Mesothelial cell of epicardium (in vitro differentiated cells): ENCODE data around the gene CAPN14. TPM values are rescaled to one million over a fixed set of nuclear protein-coding genes. Genes with fewer than 3 reads are reported as not detected.
"Not testable (repeated sequence)": the region's sequence is repeated elsewhere in the genome, so short reads cannot be mapped to it uniquely, and the experiment has no call there.

Experiments used
- DNase-seq, 2 experiments: peaks; one replicate each; pipeline ENCODE4 v3.0.0; 2021; ENCODE audit warnings: low spot score in 2 of 2; ENCODE audit not compliant: unreplicated experiment in 2 of 2
- H3K27ac Mint-ChIP-seq: 2 replicates; pipeline ENCODE4 v1.8.0; 2021; ENCODE audit warnings: mixed read lengths
- H3K27me3 Mint-ChIP-seq: 2 replicates; pipeline ENCODE4 v1.8.0; 2021; ENCODE audit warnings: low read depth, mixed read lengths
- H3K36me3 Mint-ChIP-seq: 2 replicates; pipeline ENCODE4 v1.8.0; 2021; ENCODE audit warnings: mixed read lengths
- H3K4me1 Mint-ChIP-seq: 2 replicates; pipeline ENCODE4 v1.8.0; 2021; ENCODE audit warnings: mixed read lengths
- H3K4me3 Mint-ChIP-seq: 2 replicates; pipeline ENCODE4 v1.8.0; 2021; ENCODE audit warnings: mild to moderate bottlenecking, moderate library complexity, mixed read lengths
- H3K9me3 Mint-ChIP-seq: 2 replicates; pipeline ENCODE4 v1.8.0; 2021; ENCODE audit warnings: mixed read lengths
- total RNA-seq: library from RNA; stranded (reverse); gene quantifications from 3 replicates; pipeline ENCODE4 v1.2.1, GENCODE V29; 2021
- TF ChIP-seq, protein P1 (sequence below): fragments of 200-600 bp; sonication (generic); IDR thresholded peaks from one replicate; pipeline ENCODE4 v1.5.0; 2021; ENCODE audit warnings: antibody characterized with exemption; ENCODE audit not compliant: unreplicated experiment

CAPN14 gene
- total RNA-seq, 1 donor from 2014 or later, result 0.54 TPM

- Mint-ChIP-seq H3K27me3 (peaks cover 27% of the 10 kb centered on the region), H3K4me3 (no peak overlapping the region), H3K9me3 (no peaks in the 10 kb centered on the region), H3K36me3 (no peaks in the 10 kb centered on the region), H3K4me1 (no peaks in the 10 kb centered on the region), H3K27ac (no peak overlapping the region)
- no peak for DNase-seq
- TF ChIP-seq, protein P1, sequence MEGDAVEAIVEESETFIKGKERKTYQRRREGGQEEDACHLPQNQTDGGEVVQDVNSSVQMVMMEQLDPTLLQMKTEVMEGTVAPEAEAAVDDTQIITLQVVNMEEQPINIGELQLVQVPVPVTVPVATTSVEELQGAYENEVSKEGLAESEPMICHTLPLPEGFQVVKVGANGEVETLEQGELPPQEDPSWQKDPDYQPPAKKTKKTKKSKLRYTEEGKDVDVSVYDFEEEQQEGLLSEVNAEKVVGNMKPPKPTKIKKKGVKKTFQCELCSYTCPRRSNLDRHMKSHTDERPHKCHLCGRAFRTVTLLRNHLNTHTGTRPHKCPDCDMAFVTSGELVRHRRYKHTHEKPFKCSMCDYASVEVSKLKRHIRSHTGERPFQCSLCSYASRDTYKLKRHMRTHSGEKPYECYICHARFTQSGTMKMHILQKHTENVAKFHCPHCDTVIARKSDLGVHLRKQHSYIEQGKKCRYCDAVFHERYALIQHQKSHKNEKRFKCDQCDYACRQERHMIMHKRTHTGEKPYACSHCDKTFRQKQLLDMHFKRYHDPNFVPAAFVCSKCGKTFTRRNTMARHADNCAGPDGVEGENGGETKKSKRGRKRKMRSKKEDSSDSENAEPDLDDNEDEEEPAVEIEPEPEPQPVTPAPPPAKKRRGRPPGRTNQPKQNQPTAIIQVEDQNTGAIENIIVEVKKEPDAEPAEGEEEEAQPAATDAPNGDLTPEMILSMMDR, result no peak
These were observed 27.1 kb downstream of the CAPN14 start for GRCh38 chr2:31190188-31190587.

DNA sequence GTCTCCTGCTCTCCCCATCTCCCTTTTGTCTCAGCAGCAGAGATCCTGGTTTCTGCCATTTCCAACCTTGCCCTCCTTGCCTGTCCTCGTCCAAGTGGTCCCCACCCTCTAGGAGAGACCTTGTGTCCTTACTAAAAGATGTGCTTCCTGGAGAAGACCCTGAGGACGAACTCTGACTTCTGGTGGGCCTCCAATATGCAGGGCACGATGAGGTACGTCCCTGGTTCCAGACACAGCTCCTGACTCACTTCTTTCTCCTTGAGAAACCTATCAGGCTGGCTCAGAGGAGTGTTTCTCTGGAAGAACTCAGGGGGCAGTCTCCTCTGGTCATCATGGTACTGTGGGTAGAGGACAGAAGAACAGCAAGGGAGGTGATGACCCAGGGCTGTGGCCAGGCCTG lies 28.2 kb downstream of the CAPN14 start:
- peaks cover 36% of the 10 kb centered on the region for H3K27me3 Mint-ChIP-seq
- TF ChIP-seq, protein P1, result no peak
- no peaks in the 10 kb centered on the region for H3K36me3 Mint-ChIP-seq
- no peak overlapping the region for H3K27ac Mint-ChIP-seq
- DNase-seq, result no peak
- H3K4me1 Mint-ChIP-seq, result no peaks in the 10 kb centered on the region
- no peaks in the 10 kb centered on the region for H3K9me3 Mint-ChIP-seq
- H3K4me3 Mint-ChIP-seq, result no peak overlapping the region

- TF ChIP-seq, protein P1, result no peak
- no peak for DNase-seq
- Mint-ChIP-seq H3K36me3 (no peaks in the 10 kb centered on the region), H3K27me3 (peaks cover 37% of the 10 kb centered on the region), H3K4me3 (no peak overlapping the region), H3K27ac (no peak overlapping the region), H3K4me1 (no peaks in the 10 kb centered on the region), H3K9me3 (no peaks in the 10 kb centered on the region)
These were observed 29.2 kb downstream of the CAPN14 start for GRCh38 chr2:31188131-31188530.

DNA sequence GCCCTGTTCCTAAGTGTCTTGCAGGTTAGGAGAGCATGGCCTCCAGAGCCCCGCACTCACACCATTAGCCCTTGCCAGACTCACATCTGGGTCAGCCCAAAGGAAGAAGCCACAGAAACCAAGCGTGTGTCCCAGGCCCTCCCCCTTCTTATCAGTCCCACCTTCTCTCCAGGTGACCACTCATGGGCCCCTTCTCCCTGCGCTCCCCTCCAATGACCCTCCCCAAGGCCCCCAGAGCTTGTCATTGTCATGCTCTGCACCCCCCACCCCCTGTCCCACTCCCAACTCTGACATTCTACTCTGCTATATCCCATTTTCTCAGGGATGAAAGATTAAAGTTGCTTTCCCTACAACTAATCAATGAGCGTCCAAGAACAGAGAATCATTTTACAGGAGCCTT lies 30.1 kb downstream of the CAPN14 start:
- Mint-ChIP-seq H3K27me3 (peaks cover 37% of the 10 kb centered on the region), H3K27ac (no peak overlapping the region), H3K36me3 (no peaks in the 10 kb centered on the region), H3K9me3 (no peaks in the 10 kb centered on the region), H3K4me3 (no peak overlapping the region), H3K4me1 (no peaks in the 10 kb centered on the region)
- DNase-seq, result no peak
- TF ChIP-seq, protein P1, result no peak

- H3K4me3 Mint-ChIP-seq, H3K9me3 Mint-ChIP-seq, H3K27ac Mint-ChIP-seq, H3K36me3 Mint-ChIP-seq, H3K4me1 Mint-ChIP-seq, DNase-seq: not testable (repeated sequence)
- peaks cover 37% of the 10 kb centered on the region for H3K27me3 Mint-ChIP-seq
These were observed 33.3 kb downstream of the CAPN14 start for GRCh38 chr2:31183973-31184372.

GRCh38 chr2:31176742-31177141 lies 40.6 kb downstream of the CAPN14 start:
- Mint-ChIP-seq H3K36me3 (no peaks in the 10 kb centered on the region), H3K27me3 (peaks cover 36% of the 10 kb centered on the region), H3K9me3 (no peaks in the 10 kb centered on the region), H3K4me3 (no peak overlapping the region), H3K27ac (no peak overlapping the region), H3K4me1 (no peaks in the 10 kb centered on the region)
- TF ChIP-seq, protein P1, result no peak
- no peak for DNase-seq
